Body of pancreas (tissue), 4 donors: ENCODE measurements around the gene SLC29A3. TPM values are rescaled to one million over a fixed set of nuclear protein-coding genes. Genes with fewer than 3 reads are reported as not detected.

ENCODE experiments used
- ATAC-seq: fragments of 150-250 bp; one replicate; pipeline ENCODE4 v1.9.1; 2016
- DNase-seq, 4 donors: peaks; one replicate each; pipeline ENCODE4 v3.0.0-alpha.2; 2019
- H3K27ac ChIP-seq, 4 donors: fragments of 200-600 bp; sonication (generic); 1 replicate in 3 of 4; 2 replicates in 1 of 4; pipeline versions ENCODE4 v1.5.1 to v1.6.1; 2016 to 2019; ENCODE audit warnings: mild to moderate bottlenecking in 1 of 4, mixed read lengths in 1 of 4, moderate library complexity in 1 of 4
- H3K27me3 ChIP-seq, 2 donors: fragments of 200-600 bp; sonication (generic); one replicate each; pipeline ENCODE4 v1.6.0; 2016; ENCODE audit warnings: mild to moderate bottlenecking in 1 of 2
- H3K36me3 ChIP-seq, 2 donors: fragments of 200-600 bp; sonication (generic); replicated peaks in 1 of 2; 2 replicates each; pipeline ENCODE4 v1.5.1; 2016; ENCODE audit warnings: low read depth in 2 of 2; ENCODE audit not compliant: insufficient read depth in 1 of 2
- H3K4me1 ChIP-seq: fragments of 200-600 bp; sonication (generic); one replicate; pipeline ENCODE4 v1.6.0; 2016
- H3K4me3 ChIP-seq, 2 donors: fragments of 200-600 bp; sonication (generic); 1 replicate in 1 of 2; 2 replicates in 1 of 2; pipeline ENCODE4 v1.5.1; 2016 to 2019
- H3K9me3 ChIP-seq, 3 donors: fragments of 200-600 bp; sonication (generic); 1 replicate in 2 of 3; 2 replicates in 1 of 3; pipeline ENCODE4 v1.5.1; 2016
- CTCF ChIP-seq, 7 experiments: fragments of 450-650 bp in 4 of 7; fragments of 200-600 bp in 3 of 7; sonication (generic) in 3 of 7; IDR thresholded peaks; one replicate each; pipeline ENCODE4 v1.5.1; 2016 to 2019; ENCODE audit warnings: antibody characterized with exemption in 7 of 7
- POLR2A ChIP-seq, 3 donors: fragments of 450-650 bp; IDR thresholded peaks; one replicate each; pipeline ENCODE4 v1.6.1; 2016; ENCODE audit warnings: antibody characterized with exemption in 3 of 3, mild to moderate bottlenecking in 2 of 3
- WGBS, 2 donors: methylation state at CpG; one replicate each; pipeline ENCODE4 v1.1.5; 2017; 5-methylcytosine and 5-hydroxymethylcytosine counted together
- intact Hi-C: fragments of 100-400 bp; cut with DNase I; formaldehyde crosslinking; loops from one replicate; pipeline ENCODE4 v1.15.1; 2023
- total RNA-seq, 2 donors: library from RNA; depleted of rRNA; stranded (reverse); fragments of >200 nt; gene quantifications; one replicate each; pipeline ENCODE4 v1.1.0, GENCODE V29; 2016

SLC29A3 gene
- total RNA-seq, 2 donors from 2014 or later: 0.99 to 5.2 TPM

- 27 to 44% methylated on average over 4 of the region's 4 CpGs for WGBS, 2 donors
- ATAC-seq (no peak), DNase-seq (peak in 1 of 4 donors; percentile 29)
- Histone ChIP-seq H3K9me3 (no peaks in the 10 kb centered on the region), H3K27ac (no peak overlapping the region), H3K27me3 (no peaks in the 10 kb centered on the region), H3K36me3 (no peaks in the 10 kb centered on the region), H3K4me1 (no peaks in the 10 kb centered on the region), H3K4me3 (no peak overlapping the region)
- TF ChIP-seq CTCF (IDR thresholded peaks at IDR 0.05) (no peak), POLR2A (IDR thresholded peaks at IDR 0.05) (no peak)
- intact Hi-C loops: loop anchor here (10.0 kb wide), 1 partner anchor 453 kb away; no protein-coding TSS in a partner anchor
Observed at GRCh38 chr10:71331736-71332135, 12.7 kb downstream of the SLC29A3 start.

- H3K36me3 ChIP-seq: no peaks in the 10 kb centered on the region
- no peak for ATAC-seq
- TF ChIP-seq CTCF (IDR thresholded peaks at IDR 0.05) (no peak), POLR2A (IDR thresholded peaks at IDR 0.05) (no peak)
- 90 to 92% methylated on average over 5 of the region's 5 CpGs for WGBS, 2 donors
- no peaks in the 10 kb centered on the region for H3K9me3 ChIP-seq
- H3K4me3 ChIP-seq: no peak overlapping the region
- H3K27ac ChIP-seq: no peak overlapping the region
- intact Hi-C loops: loop anchor here (10.0 kb wide), 1 partner anchor 452 kb away; no protein-coding TSS in a partner anchor
- H3K27me3 ChIP-seq: no peaks in the 10 kb centered on the region
- no peak for DNase-seq
- H3K4me1 ChIP-seq: no peaks in the 10 kb centered on the region
Observed at GRCh38 chr10:71332466-71332865, 13.4 kb downstream of the SLC29A3 start.

- DNase-seq (peak in 1 of 4 donors; percentile 40), ATAC-seq (no peak)
- H3K27me3 ChIP-seq: no peaks in the 10 kb centered on the region
- WGBS, 2 donors: 75 to 76% methylated on average over 6 to 9 of the region's 9 CpGs
- no peaks in the 10 kb centered on the region for H3K4me1 ChIP-seq
- intact Hi-C loops: loop anchor here (10.0 kb wide), 1 partner anchor 451 kb away; no protein-coding TSS in a partner anchor
- no peak overlapping the region for H3K27ac ChIP-seq
- no peak overlapping the region for H3K4me3 ChIP-seq
- no peaks in the 10 kb centered on the region for H3K36me3 ChIP-seq
- TF ChIP-seq POLR2A (IDR thresholded peaks at IDR 0.05): no peak
- no peak for TF ChIP-seq CTCF (IDR thresholded peaks at IDR 0.05)
- no peaks in the 10 kb centered on the region for H3K9me3 ChIP-seq
Observed at GRCh38 chr10:71333129-71333887, 14.2 kb downstream of the SLC29A3 start.

- Histone ChIP-seq H3K4me1 (no peaks in the 10 kb centered on the region), H3K36me3 (no peaks in the 10 kb centered on the region), H3K4me3 (no peak overlapping the region), H3K27me3 (no peaks in the 10 kb centered on the region), H3K27ac (no peak overlapping the region), H3K9me3 (no peaks in the 10 kb centered on the region)
- TF ChIP-seq CTCF (IDR thresholded peaks at IDR 0.05) (no peak), POLR2A (IDR thresholded peaks at IDR 0.05) (no peak)
- intact Hi-C loops: loop anchor here (10.0 kb wide), 1 partner anchor 450 kb away; no protein-coding TSS in a partner anchor
- 65 to 76% methylated on average over 12 of the region's 12 CpGs for WGBS, 2 donors
- DNase-seq (no peak), ATAC-seq (no peak)
Observed at GRCh38 chr10:71334221-71334791, 15.2 kb downstream of the SLC29A3 start.
